HepG2 (cell line): ENCODE results near the gene KCNB1. TPM values are rescaled to one million over a fixed set of nuclear protein-coding genes. Genes with fewer than 3 reads are reported as not detected.

Source experiments
- ATAC-seq: fragments of 200-7000 bp; cut with Tn5 transposase; 3 replicates; pipeline ENCODE4 v1.9.1; 2020; ENCODE audit warnings: mild to moderate bottlenecking, moderate library complexity
- BruUV-seq: library from RNA; stranded (reverse); fragments of 400-500 nt; replicated peaks from 2 replicates; lab custom pipeline; 2021; lab: Mats Ljungman, UMichigan
- CTCF ChIA-PET: fragments of 300-600 bp; formaldehyde crosslinking; extraction: SDS; loops from one replicate; lab custom pipeline; 2021; ENCODE audit warnings: low total read pairs, inconsistent platforms, low intra/inter-chr PET ratio; lab: Yijun Ruan, JAX
- POLR2A ChIA-PET: fragments of 350-600 bp; sonication (Branson Sonifier 250); formaldehyde crosslinking; loops from one replicate; lab custom pipeline; 2020; ENCODE audit warnings: antibody characterized with exemption, inconsistent platforms; lab: Yijun Ruan, JAX
- DNase-seq: peaks from one replicate; pipeline ENCODE4 v3.0.0-alpha.2; 2015; ENCODE audit warnings: low spot score
- FAIRE-seq: peaks from 3 replicates; lab custom pipeline; 2011; peaks lifted over from hg19 to GRCh38; lab: Jason Lieb, UNC
- H2AFZ ChIP-seq: one replicate; pipeline ENCODE4 v1.6.1; 2011; ENCODE audit warnings: low read length, inconsistent platforms
- H3K27ac ChIP-seq: fragments of 300-600 bp; 3 replicates; pipeline ENCODE4 v1.8.0; 2011; ENCODE audit warnings: mixed run types, mild to moderate bottlenecking, mixed read lengths, low read length, inconsistent platforms; ENCODE audit not compliant: insufficient read depth; ENCODE audit errors: extremely low read length
- H3K27me3 ChIP-seq, 2 experiments: fragments of 200-600 bp in 1 of 2; 2 replicates in 1 of 2; 3 replicates in 1 of 2; pipeline versions ENCODE4 v1.6.0 to v1.8.0; 2011; ENCODE audit warnings: low read length in 2 of 2, mild to moderate bottlenecking in 2 of 2, moderate library complexity in 2 of 2, inconsistent platforms in 1 of 2; ENCODE audit not compliant: insufficient read depth in 2 of 2, control insufficient read depth in 1 of 2
- H3K36me3 ChIP-seq, 2 experiments: fragments of 200-600 bp in 1 of 2; replicated peaks in 1 of 2; 2 replicates in 1 of 2; 3 replicates in 1 of 2; pipeline versions ENCODE4 v1.5.1 to v1.8.0; 2011; ENCODE audit warnings: low read length in 2 of 2, inconsistent platforms in 1 of 2; ENCODE audit not compliant: insufficient read depth in 2 of 2, control insufficient read depth in 1 of 2
- H3K4me1 ChIP-seq: 2 replicates; pipeline ENCODE4 v1.5.1; 2012; ENCODE audit warnings: low read length, inconsistent platforms; ENCODE audit not compliant: insufficient read depth
- H3K4me2 ChIP-seq: 2 replicates; pipeline ENCODE4 v1.6.0; 2011; ENCODE audit warnings: low read depth, low read length, inconsistent platforms
- H3K4me3 ChIP-seq, 3 experiments: fragments of 200-600 bp in 1 of 3; sonication (generic), shearing (Covaris generic) in 1 of 3; replicated peaks in 1 of 3; 2 replicates each; pipeline ENCODE4 v1.5.1; 2011 to 2016; ENCODE audit warnings: low read length in 3 of 3, inconsistent platforms in 2 of 3, low read depth in 2 of 3, mild to moderate bottlenecking in 2 of 3, control low read depth in 1 of 3, mixed read lengths in 1 of 3; ENCODE audit not compliant: insufficient read depth in 1 of 3
- H3K79me2 ChIP-seq: one replicate; pipeline ENCODE4 v1.6.1; 2011; ENCODE audit warnings: low read length, inconsistent platforms; ENCODE audit not compliant: insufficient read depth
- H3K9ac ChIP-seq: 2 replicates; pipeline ENCODE4 v1.6.0; 2011; ENCODE audit warnings: mild to moderate bottlenecking, low read depth, low read length, inconsistent platforms; ENCODE audit not compliant: insufficient read depth
- H3K9me3 ChIP-seq: 2 replicates; pipeline ENCODE4 v1.5.1; 2012; ENCODE audit warnings: mild to moderate bottlenecking, low read length
- H4K20me1 ChIP-seq: 2 replicates; pipeline ENCODE4 v1.6.0; 2011; ENCODE audit warnings: inconsistent platforms, mild to moderate bottlenecking, low read length, moderate library complexity; ENCODE audit not compliant: insufficient read depth
- CREB1 ChIP-seq, 2 experiments: fragments of 450-650 bp in 1 of 2; IDR thresholded peaks; 2 replicates each; pipeline ENCODE4 v1.6.1; 2016 to 2017; ENCODE audit warnings: control low read depth in 1 of 2, mild to moderate bottlenecking in 1 of 2, missing compliant biosample characterization in 1 of 2, missing genetic modification characterization in 1 of 2
- HHEX ChIP-seq: IDR thresholded peaks from 2 replicates; pipeline ENCODE4 v1.6.1; 2016; ENCODE audit warnings: control low read depth
- HINFP ChIP-seq: sonication (generic); formaldehyde crosslinking; IDR thresholded peaks from 2 replicates; pipeline ENCODE4 v1.4.0; 2020; ENCODE audit warnings: low read depth, mild to moderate bottlenecking, missing genetic modification reagents
- TMF1 ChIP-seq: sonication (generic); formaldehyde crosslinking; IDR thresholded peaks from 2 replicates; pipeline ENCODE4 v1.8.1; 2022; ENCODE audit warnings: low read depth, missing genetic modification reagents
- ZNF792 ChIP-seq: IDR thresholded peaks from 2 replicates; pipeline ENCODE4 v1.6.1; 2016
- WGBS: methylation state at CpG from one replicate; pipeline ENCODE4 v1.1.6; 2017; ENCODE audit warnings: low lambda C conversion rate; 5-methylcytosine and 5-hydroxymethylcytosine counted together
- in situ Hi-C: cut with HindIII; loops from 2 replicates; pipeline ENCODE4 v1.10.0; 2017; ENCODE audit warnings: low pct_unique_long_range_greater_than_20kb; ENCODE audit not compliant: extremely low pct_ligation_motif_present
- intact Hi-C: fragments of 100-400 bp; cut with micrococcal nuclease; formaldehyde crosslinking; loops from one replicate; pipeline ENCODE4 v1.10.0; 2022; ENCODE audit not compliant: unreplicated experiment
- polyA plus RNA-seq, 8 experiments: library from polyadenylated mRNA; depleted of rRNA in 3 of 8; stranded (reverse) in 7 of 8; unstranded in 1 of 8; fragments of >200 nt; fragmentation: Illumina TruSeq in 4 of 8; extraction: Trizol in 4 of 8; gene quantifications; 2 replicates each; pipeline versions ENCODE4 v1.2.1 to v1.2.3, GENCODE V29; 2011 to 2016; ENCODE audit warnings: low read depth in 4 of 8, missing spikeins in 1 of 8, mixed read lengths in 1 of 8; ENCODE audit not compliant: insufficient read depth in 1 of 8
- total RNA-seq, 5 experiments: library from RNA; depleted of rRNA; stranded (reverse); fragments of >200 nt; fragmentation: Illumina TruSeq; extraction: Trizol; gene quantifications; 2 replicates each; pipeline ENCODE4 v1.2.3, GENCODE V29; 2016; ENCODE audit warnings: low read depth in 1 of 5
- TF ChIP-seq, protein P1 (sequence below): sonication (generic); formaldehyde crosslinking; IDR thresholded peaks from 2 replicates; pipeline ENCODE4 v1.4.0; 2020; ENCODE audit warnings: missing genetic modification reagents

The KCNB1 gene
- total and polyA plus RNA-seq, 2 of the 13 experiments (the other 11 are each of a cell fraction or from before 2014, with no cell fraction given) = 0.02 TPM; not detected in 1

DNA sequence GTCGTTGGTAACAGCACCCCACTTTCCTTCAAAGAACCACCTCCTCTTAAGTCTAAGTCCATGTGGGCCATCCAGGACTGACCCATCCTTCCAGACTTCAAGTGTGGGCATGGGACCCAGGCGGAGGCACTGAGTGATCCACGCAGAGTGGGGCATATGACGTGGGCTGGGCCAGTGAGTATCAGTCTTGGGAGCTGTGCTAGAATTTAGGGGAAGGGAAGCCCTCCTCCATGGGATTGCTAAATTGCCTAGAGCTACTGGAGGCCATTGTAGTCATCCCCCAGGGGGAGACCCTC lies 35.3 kb upstream of the KCNB1 start:
- Histone ChIP-seq H2AFZ (no peak overlapping the region), H3K9me3 (no peaks in the 10 kb centered on the region)
- no peak for FAIRE-seq
- TF ChIP-seq, protein P1, sequence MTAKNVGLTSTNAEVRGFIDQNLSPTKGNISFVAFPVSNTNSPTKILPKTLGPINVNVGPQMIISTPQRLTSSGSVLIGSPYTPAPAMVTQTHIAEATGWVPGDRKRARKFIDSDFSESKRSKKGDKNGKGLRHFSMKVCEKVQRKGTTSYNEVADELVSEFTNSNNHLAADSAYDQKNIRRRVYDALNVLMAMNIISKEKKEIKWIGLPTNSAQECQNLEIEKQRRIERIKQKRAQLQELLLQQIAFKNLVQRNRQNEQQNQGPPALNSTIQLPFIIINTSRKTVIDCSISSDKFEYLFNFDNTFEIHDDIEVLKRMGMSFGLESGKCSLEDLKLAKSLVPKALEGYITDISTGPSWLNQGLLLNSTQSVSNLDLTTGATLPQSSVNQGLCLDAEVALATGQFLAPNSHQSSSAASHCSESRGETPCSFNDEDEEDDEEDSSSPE (CRISPR knock-in tag) = no peak
- TF ChIP-seq HHEX (CRISPR knock-in tag) = no peak
- TF ChIP-seq HINFP (CRISPR knock-in tag) = no peak
- peak; percentile 10; the same call in 1 of the 2 replicates for TF ChIP-seq CREB1 (IDR thresholded peaks at IDR 0.05)
- TF ChIP-seq CREB1 (CRISPR knock-in tag; IDR thresholded peaks at IDR 0.05) = no peak
- no peak for TF ChIP-seq TMF1 (CRISPR knock-in tag)
- no peak for TF ChIP-seq ZNF792
- TF ChIP-seq, all 625 proteins: peak for 1
- Histone ChIP-seq H3K4me1 (no peaks in the 10 kb centered on the region), H3K36me3 (no peaks in the 10 kb centered on the region), H3K4me3 (no peak overlapping the region), H3K27ac (no peak overlapping the region), H4K20me1 (no peaks in the 10 kb centered on the region), H3K27me3 (peaks cover 3 to 35% of the 10 kb centered on the region in 2 experiments; a peak in 2 of 5 replicates), H3K4me2 (no peak overlapping the region), H3K9ac (no peak overlapping the region), H3K79me2 (no peaks in the 10 kb centered on the region)
- 18% methylated on average over 4 of the region's 4 CpGs for WGBS
- intact Hi-C loops (no loop called here), in situ Hi-C loops (no loop called here)
- BruUV-seq = no TSS peak
- DNase-seq (no peak), ATAC-seq (no peak)
- POLR2A ChIA-PET = no interaction called here
- CTCF ChIA-PET = no interaction called here
